HG02840 (cell line): ENCODE data around the gene MYT1.
"Not testable (repeated sequence)": the region's sequence is repeated elsewhere in the genome, so short reads cannot be mapped to it uniquely, and the experiment has no call there.

Source experiments
- ATAC-seq: cut with Tn5 transposase; IDR thresholded peaks from one replicate; pipeline ENCODE4 v1.9.1; 2021; ENCODE audit warnings: mild to moderate bottlenecking, moderate library complexity, moderate number of reproducible peaks; ENCODE audit not compliant: unreplicated experiment, low FRiP score

The MYT1 gene

GRCh38 chr20:64258071-64258823 lies 94.0 kb downstream of the MYT1 start:
- no peak for ATAC-seq

GRCh38 chr20:64260239-64260638 lies 96.0 kb downstream of the MYT1 start:
- no peak for ATAC-seq

GRCh38 chr20:64261138-64261537 lies 96.9 kb downstream of the MYT1 start:
- ATAC-seq = no peak

GRCh38 chr20:64264091-64264490 lies 99.8 kb downstream of the MYT1 start:
- no peak for ATAC-seq

GRCh38 chr20:64265201-64265600 lies 100.9 kb downstream of the MYT1 start:
- ATAC-seq = no peak

GRCh38 chr20:64266988-64267387 lies 102.7 kb downstream of the MYT1 start:
- no peak for ATAC-seq

- no peak for ATAC-seq
Measured at GRCh38 chr20:64268174-64268573, 103.9 kb downstream of the MYT1 start.

- ATAC-seq = no peak
Measured at GRCh38 chr20:64269604-64270411, 105.6 kb downstream of the MYT1 start.

- ATAC-seq = no peak
Measured at GRCh38 chr20:64271636-64272035, 107.4 kb downstream of the MYT1 start.

- no peak for ATAC-seq
Measured at GRCh38 chr20:64273109-64273508, 108.9 kb downstream of the MYT1 start.

- no peak for ATAC-seq
Measured at GRCh38 chr20:64276817-64277216, 112.6 kb downstream of the MYT1 start.

- ATAC-seq = no peak
Measured at GRCh38 chr20:64277571-64278316, 113.5 kb downstream of the MYT1 start.

GRCh38 chr20:64278317-64278681 lies 114.0 kb downstream of the MYT1 start:
- ATAC-seq = no peak

GRCh38 chr20:64279826-64280459 lies 115.7 kb downstream of the MYT1 start:
- ATAC-seq = no peak

GRCh38 chr20:64280460-64280843 lies 116.2 kb downstream of the MYT1 start:
- ATAC-seq = no peak

GRCh38 chr20:64283646-64284045 lies 119.4 kb downstream of the MYT1 start:
- no peak for ATAC-seq

- peak; percentile 90 for ATAC-seq
Measured at GRCh38 chr20:64285579-64286446, 121.6 kb downstream of the MYT1 start.

GRCh38 chr20:64286447-64287263 lies 122.4 kb downstream of the MYT1 start:
- not testable (repeated sequence) for ATAC-seq

- ATAC-seq = not testable (repeated sequence)
Measured at GRCh38 chr20:64287264-64287590, 123.0 kb downstream of the MYT1 start.
